Mucosa of rectum (tissue), 2 donors: ENCODE data around the gene FCER2.

Experiments
- H3K27ac ChIP-seq, 2 donors: one replicate each; pipeline ENCODE4 v1.7.0; 2013; ENCODE audit warnings: inconsistent platforms in 2 of 2, low read depth in 2 of 2, low read length in 2 of 2
- H3K27me3 ChIP-seq, 2 donors: one replicate each; pipeline ENCODE4 v1.7.0; 2013; ENCODE audit warnings: low read length in 2 of 2; ENCODE audit not compliant: control insufficient read depth in 2 of 2, insufficient read depth in 2 of 2
- H3K36me3 ChIP-seq, 2 donors: one replicate each; pipeline ENCODE4 v1.7.0; 2013; ENCODE audit warnings: low read length in 2 of 2; ENCODE audit not compliant: control insufficient read depth in 2 of 2, insufficient read depth in 2 of 2
- H3K4me1 ChIP-seq, 2 donors: one replicate each; pipeline ENCODE4 v1.7.0; 2013; ENCODE audit warnings: low read length in 2 of 2, mild to moderate bottlenecking in 1 of 2; ENCODE audit not compliant: control insufficient read depth in 2 of 2, insufficient read depth in 2 of 2
- H3K4me3 ChIP-seq, 2 donors: one replicate each; pipeline ENCODE4 v1.7.0; 2013; ENCODE audit warnings: low read length in 2 of 2
- H3K9ac ChIP-seq, 2 donors: one replicate each; pipeline ENCODE4 v1.7.0; 2013; ENCODE audit warnings: low read length in 2 of 2, low read depth in 1 of 2, mild to moderate bottlenecking in 1 of 2
- H3K9me3 ChIP-seq, 2 donors: one replicate each; pipeline ENCODE4 v1.7.0; 2013; ENCODE audit warnings: low read length in 2 of 2; ENCODE audit not compliant: control insufficient read depth in 2 of 2
- donor health status: healthy.
- donor health status: Normal muscosa, but diverticular disease.

FCER2 gene

DNA sequence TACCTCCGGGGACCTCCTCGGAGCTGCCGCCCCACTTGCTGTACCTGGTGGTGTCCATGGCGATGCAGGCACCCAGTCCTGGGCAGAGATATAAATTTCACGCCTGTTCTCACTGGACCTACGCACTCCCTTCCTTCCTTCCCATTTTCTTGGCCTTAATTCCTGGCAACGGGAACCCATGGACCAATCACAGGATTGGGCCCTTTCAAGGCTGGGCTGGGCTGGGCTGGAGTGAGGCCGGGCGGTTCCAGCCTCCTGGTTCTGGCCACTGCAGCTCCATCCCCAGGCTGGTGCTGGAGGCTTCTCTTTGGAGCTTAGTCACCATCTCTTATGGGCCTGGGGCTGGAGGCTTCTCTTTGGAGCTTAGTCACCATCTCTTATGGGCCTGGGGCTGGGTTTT lies 30.1 kb upstream of the FCER2 start, which contains the start of gene CLEC4G:
CLEC4G (minus strand) TSS at position 66 of the 400 bp plus-strand sequence; CDS start at position 58, 8 bp downstream.
- Histone ChIP-seq H3K36me3 (no peaks in the 10 kb centered on the region), H3K4me3 (no peak within 1 kb of the TSS), H3K27ac (no peak within 1 kb of the TSS), H3K9ac (no peak within 1 kb of the TSS), H3K4me1 (peaks cover 0 to 2% of the 10 kb centered on the region in 2 donors), H3K27me3 (peaks cover 14 to 19% of the 10 kb centered on the region in 2 donors), H3K9me3 (no peaks in the 10 kb centered on the region)

DNA sequence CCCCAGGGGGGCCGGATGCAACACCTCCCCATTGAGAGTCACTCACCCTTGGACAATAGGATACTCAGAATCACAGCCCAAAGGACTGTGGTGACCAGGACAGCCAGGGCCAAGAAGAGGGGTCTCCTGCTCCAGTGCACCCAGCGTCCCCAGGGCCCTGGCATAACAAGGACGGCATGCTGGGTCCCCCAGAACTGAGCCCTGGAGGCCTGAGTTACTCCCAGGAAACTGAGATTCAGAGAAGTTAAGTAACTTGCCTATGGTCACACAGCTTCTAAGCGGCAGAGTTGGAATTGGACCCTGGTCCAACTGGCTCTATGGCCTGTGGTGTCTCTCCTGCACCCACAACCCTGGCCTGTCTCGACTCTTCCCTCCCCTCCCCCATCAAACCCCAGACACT lies 29.7 kb upstream of the FCER2 start:
- peaks cover 14 to 19% of the 10 kb centered on the region in 2 donors for H3K27me3 ChIP-seq
- peaks cover 0 to 2% of the 10 kb centered on the region in 2 donors for H3K4me1 ChIP-seq
- H3K4me3 ChIP-seq: no peak overlapping the region
- H3K9me3 ChIP-seq: no peaks in the 10 kb centered on the region
- no peak overlapping the region for H3K9ac ChIP-seq
- H3K36me3 ChIP-seq: no peaks in the 10 kb centered on the region
- H3K27ac ChIP-seq: no peak overlapping the region

DNA sequence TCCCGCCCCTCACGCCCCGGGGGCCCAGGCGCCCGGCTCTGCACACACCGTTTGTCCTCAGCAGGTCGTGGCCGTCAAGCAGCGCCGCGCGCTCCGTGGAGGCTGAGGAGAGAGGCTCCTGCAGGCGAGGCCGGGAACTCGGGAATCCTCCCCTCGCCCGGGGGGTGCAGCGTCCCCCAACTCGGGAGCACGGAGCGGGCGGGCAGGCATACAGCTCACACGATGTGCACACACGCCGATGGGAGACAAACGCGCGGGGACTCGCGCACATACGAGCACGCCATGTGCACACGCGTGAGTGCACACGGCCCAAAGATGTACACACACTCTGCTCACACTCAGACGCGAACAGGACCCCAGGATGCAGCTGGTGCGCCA lies 29.3 kb upstream of the FCER2 start:
- Histone ChIP-seq H3K4me3 (no peak overlapping the region), H3K36me3 (no peaks in the 10 kb centered on the region), H3K27ac (no peak overlapping the region), H3K4me1 (peaks cover 0 to 2% of the 10 kb centered on the region in 2 donors), H3K27me3 (peaks cover 14 to 19% of the 10 kb centered on the region in 2 donors), H3K9me3 (no peaks in the 10 kb centered on the region), H3K9ac (no peak overlapping the region)

DNA sequence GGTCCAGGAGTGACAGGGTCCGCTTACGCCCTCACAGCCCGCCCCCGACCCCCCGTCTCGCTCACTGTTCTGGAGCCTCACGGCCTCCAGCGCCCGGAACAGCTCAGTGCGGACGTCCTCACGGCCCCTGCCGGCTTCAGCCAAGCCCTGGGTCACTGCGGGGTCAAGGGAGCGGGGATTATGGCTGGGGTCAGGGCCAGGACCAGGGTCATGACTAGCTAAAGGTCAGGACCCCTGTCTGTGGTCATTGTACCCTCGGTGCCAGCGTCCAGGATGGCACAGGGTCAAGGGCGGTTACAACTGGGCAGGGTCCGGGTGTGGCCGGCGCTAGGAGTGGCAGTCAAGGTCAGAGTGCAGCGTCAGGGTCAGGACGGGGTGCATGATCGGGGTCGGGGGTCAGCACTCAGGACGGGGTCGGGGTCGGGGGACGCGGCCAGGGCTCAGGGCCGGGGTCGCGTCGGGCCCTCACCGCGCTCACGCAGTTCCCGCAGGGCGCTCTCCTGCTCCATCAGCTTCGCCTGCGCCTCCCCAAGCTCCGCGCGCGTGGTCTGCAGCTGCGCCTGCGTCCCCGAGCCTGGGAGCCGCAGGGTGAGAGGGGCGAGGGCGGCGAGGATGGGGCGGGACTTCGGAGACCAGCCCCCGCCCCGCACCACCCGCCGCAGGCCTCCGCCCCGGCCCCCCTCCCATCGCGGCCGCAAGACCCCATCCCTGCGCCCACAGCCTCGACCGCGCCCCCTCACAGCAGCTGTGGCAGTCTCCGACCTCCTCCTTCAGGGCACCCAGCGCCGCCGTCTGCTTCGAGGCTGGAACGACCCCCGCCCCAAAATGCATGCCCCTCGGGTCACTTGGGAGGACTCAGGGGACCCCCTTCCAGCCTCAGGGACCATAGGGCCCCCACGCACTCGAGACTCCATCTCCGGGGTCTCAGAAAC lies 28.6 kb upstream of the FCER2 start:
- Histone ChIP-seq H3K4me3 (no peak overlapping the region), H3K36me3 (no peaks in the 10 kb centered on the region), H3K4me1 (peaks cover 0 to 2% of the 10 kb centered on the region in 2 donors), H3K27ac (no peak overlapping the region), H3K27me3 (peaks cover 14 to 19% of the 10 kb centered on the region in 2 donors), H3K9ac (no peak overlapping the region), H3K9me3 (no peaks in the 10 kb centered on the region)

DNA sequence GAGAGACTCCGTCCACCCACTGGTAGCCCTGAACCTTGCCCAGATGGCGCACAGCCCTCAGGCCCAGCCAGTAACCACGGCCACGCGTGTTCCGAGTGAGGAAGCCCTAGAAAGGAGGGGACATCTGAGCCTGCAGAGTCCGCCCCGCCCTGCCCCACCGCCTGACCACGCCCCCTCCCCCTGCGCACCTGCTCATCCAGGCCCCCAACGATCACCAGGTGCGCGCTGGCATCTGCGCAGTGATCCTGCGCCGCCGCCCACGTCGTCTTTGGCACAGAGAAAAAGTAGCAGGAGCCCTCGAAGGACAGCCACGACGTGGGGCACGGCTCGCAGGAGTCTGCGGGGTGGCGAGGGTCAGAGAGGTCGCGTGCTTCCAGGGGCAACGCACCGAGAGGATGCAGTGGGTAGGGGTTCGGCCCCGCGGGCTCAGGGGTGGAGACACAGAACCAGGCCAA lies 27.9 kb upstream of the FCER2 start:
- no peak overlapping the region for H3K4me3 ChIP-seq
- H3K27me3 ChIP-seq: peaks cover 14 to 19% of the 10 kb centered on the region in 2 donors
- no peak overlapping the region for H3K27ac ChIP-seq
- H3K36me3 ChIP-seq: no peaks in the 10 kb centered on the region
- no peak overlapping the region for H3K9ac ChIP-seq
- peaks cover 0 to 2% of the 10 kb centered on the region in 2 donors for H3K4me1 ChIP-seq
- H3K9me3 ChIP-seq: no peaks in the 10 kb centered on the region

DNA sequence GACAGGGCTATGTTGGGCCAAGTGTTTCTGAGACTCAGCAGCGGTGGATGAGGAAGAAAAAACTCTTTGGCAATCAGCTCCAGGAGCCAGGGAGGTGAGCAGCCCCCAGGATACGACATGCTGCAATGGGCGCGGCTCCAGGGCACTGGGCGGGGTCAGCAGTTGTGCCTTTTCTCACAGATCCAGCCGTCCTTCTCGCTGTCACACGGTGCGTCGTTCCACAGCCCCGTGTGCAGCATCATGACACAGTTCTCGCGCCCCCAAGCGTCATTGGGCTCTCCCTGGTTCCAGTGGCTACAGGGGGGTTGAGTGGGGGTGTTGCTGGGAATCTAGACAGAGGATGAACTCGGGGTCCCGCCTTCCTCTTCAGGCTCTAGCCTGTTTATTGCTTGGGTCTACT lies 27.3 kb upstream of the FCER2 start:
- H3K27ac ChIP-seq: no peak overlapping the region
- no peak overlapping the region for H3K9ac ChIP-seq
- H3K9me3 ChIP-seq: no peaks in the 10 kb centered on the region
- H3K27me3 ChIP-seq: peaks cover 14 to 19% of the 10 kb centered on the region in 2 donors
- H3K4me1 ChIP-seq: no peaks in the 10 kb centered on the region
- H3K4me3 ChIP-seq: no peak overlapping the region
- H3K36me3 ChIP-seq: no peaks in the 10 kb centered on the region

DNA sequence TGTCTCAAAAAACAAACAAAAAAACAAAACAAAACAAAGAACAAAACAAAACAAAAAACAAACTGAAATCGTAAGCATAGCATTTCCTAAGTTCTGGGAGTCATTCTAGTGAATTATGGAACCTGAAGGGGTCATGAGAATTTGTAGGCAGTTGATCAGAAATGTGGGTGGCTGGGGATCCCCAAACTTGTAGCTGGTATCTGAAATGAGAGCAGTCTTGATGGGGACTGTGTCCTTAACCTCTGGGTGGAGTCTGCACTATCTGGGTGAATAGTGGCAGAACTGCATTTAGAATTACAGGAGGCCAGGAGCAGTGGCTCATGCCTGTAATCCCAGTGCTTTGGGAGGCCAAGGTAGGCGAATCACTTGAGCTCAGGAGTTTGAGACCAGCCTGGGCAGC lies 23.9 kb upstream of the FCER2 start:
- H3K4me3 ChIP-seq: no peak overlapping the region
- H3K9ac ChIP-seq: no peak overlapping the region
- no peaks in the 10 kb centered on the region for H3K4me1 ChIP-seq
- H3K27ac ChIP-seq: no peak overlapping the region
- H3K36me3 ChIP-seq: no peaks in the 10 kb centered on the region
- H3K9me3 ChIP-seq: no peaks in the 10 kb centered on the region
- peaks cover 11 to 21% of the 10 kb centered on the region in 2 donors for H3K27me3 ChIP-seq

DNA sequence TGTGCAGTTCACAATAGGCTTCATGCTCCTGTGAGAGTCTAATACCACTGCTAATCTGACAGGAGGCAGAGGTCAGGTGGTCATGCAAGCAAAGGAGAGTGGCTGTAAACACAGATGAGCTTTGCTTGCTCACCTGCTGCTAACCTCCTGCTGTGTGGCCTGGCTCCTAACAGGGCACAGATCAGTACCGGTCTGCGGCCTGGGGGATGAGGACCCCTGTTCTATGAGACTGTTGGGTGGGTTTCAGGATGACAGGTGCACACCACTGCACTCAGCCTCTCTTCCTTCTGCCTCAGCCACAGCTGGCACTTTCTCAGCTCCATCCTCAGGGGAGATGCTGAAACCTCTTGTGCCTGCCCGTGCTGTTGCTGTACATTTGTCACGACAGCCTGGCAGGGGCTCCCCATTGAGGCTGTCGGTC lies 20.3 kb upstream of the FCER2 start:
- H3K9ac ChIP-seq: no peak overlapping the region
- H3K4me1 ChIP-seq: peaks cover 0 to 2% of the 10 kb centered on the region in 2 donors
- no peak overlapping the region for H3K4me3 ChIP-seq
- no peaks in the 10 kb centered on the region for H3K36me3 ChIP-seq
- H3K9me3 ChIP-seq: no peaks in the 10 kb centered on the region
- H3K27me3 ChIP-seq: peaks cover 0 to 2% of the 10 kb centered on the region in 2 donors
- H3K27ac ChIP-seq: no peak overlapping the region

DNA sequence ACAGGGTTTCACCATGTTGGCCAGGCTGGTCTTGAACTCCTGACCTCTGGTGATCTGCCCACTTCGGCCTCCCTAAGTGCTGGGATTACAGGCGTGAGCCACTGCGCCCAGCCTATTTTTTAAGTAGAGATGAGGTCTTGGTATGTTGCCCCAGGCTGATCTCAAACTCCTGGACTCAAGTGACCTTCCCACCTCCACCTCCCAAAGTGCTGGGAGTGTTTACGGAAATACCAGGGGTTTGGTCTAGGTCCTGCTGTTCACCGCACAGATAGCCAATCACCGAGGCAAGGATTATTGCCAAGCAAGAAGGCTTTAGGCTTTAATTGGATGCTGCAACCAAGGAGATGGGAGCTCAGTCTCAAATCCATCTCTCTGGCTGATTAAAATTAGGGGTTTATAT lies 18.4 kb upstream of the FCER2 start:
- Histone ChIP-seq H3K9ac (no peak overlapping the region), H3K9me3 (no peaks in the 10 kb centered on the region), H3K27me3 (peaks cover 0 to 2% of the 10 kb centered on the region in 2 donors), H3K4me1 (peaks cover 0 to 2% of the 10 kb centered on the region in 2 donors), H3K27ac (no peak overlapping the region), H3K4me3 (no peak overlapping the region), H3K36me3 (no peaks in the 10 kb centered on the region)

DNA sequence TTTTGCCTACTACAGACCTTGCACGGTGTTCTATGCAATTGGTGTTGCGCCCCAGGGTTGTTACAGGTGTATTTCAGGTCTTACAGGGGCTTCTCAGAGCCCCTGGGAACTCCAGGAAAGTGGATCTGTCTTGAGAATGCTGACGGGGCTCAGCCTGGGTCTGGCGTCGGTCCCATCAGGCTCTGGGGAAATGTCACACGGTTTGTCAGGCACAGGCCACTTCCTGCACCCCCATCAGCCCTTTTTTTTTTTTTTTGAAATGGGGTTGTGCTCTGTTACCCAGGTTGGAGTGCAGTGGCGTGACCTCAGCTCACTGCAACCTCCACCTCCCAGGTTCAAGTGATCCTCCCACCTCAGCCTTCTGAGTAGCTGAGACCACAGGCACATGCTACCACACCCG lies 16.7 kb upstream of the FCER2 start:
- Histone ChIP-seq H3K9ac (no peak overlapping the region), H3K9me3 (no peaks in the 10 kb centered on the region), H3K4me1 (peaks cover 0 to 2% of the 10 kb centered on the region in 2 donors), H3K4me3 (no peak overlapping the region), H3K27me3 (peaks cover 0 to 2% of the 10 kb centered on the region in 2 donors), H3K27ac (no peak overlapping the region), H3K36me3 (no peaks in the 10 kb centered on the region)
